ENCODE results near the gene TPMT.

DNA sequence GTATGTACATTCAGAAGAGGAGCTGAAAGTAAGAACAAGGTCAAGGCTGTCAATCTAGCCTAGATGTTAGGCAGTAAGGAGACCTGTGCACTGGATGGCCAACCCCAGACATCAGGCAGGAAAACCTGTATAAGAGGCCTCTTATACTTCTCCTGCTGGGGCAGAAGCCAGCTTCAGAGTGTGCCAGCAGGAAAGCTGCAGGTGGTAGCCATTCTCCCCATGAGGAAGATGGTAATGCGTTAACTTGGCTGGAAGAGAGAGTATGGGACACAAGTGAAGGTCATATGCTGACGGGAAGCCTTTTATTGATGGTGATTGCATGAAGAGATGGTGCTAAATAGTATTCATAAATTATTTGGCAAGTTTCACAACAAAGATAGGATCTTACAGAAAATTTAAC, 53.0 kb downstream of the TPMT start:
- TF ChIP-seq, protein P1, sequence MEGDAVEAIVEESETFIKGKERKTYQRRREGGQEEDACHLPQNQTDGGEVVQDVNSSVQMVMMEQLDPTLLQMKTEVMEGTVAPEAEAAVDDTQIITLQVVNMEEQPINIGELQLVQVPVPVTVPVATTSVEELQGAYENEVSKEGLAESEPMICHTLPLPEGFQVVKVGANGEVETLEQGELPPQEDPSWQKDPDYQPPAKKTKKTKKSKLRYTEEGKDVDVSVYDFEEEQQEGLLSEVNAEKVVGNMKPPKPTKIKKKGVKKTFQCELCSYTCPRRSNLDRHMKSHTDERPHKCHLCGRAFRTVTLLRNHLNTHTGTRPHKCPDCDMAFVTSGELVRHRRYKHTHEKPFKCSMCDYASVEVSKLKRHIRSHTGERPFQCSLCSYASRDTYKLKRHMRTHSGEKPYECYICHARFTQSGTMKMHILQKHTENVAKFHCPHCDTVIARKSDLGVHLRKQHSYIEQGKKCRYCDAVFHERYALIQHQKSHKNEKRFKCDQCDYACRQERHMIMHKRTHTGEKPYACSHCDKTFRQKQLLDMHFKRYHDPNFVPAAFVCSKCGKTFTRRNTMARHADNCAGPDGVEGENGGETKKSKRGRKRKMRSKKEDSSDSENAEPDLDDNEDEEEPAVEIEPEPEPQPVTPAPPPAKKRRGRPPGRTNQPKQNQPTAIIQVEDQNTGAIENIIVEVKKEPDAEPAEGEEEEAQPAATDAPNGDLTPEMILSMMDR (IDR thresholded peaks at IDR 0.05 in 8 of 11, conservative IDR thresholded peaks at IDR 0.05 in 3 of 11), result no peak
- TF ChIP-seq POLR2AphosphoS5 (IDR thresholded peaks at IDR 0.05), result no peak
- no peak for TF ChIP-seq POLR2A (IDR thresholded peaks at IDR 0.05)
